ENCODE measurements around the gene NXNL1.

- TF ChIP-seq FOXP2 (optimal IDR thresholded peaks at IDR 0.05; ENCODE audit: control extremely low read depth, extremely low read length, insufficient read depth): no peak
- TF ChIP-seq POLR2AphosphoS5 (IDR thresholded peaks at IDR 0.05; ENCODE audit: borderline replicate concordance, low read depth, low read length): no peak
Measured at GRCh38 chr19:17473041-17473440, 12.3 kb upstream of the NXNL1 start.
